Stomach smooth muscle (tissue), 2 donors: ENCODE measurements around the gene COL4A2.
"Not testable (repeated sequence)": the region's sequence is repeated elsewhere in the genome, so short reads cannot be mapped to it uniquely, and the experiment has no call there.

Experiments
- H3K27ac ChIP-seq: one replicate; pipeline ENCODE4 v1.7.0; 2013; ENCODE audit warnings: mild to moderate bottlenecking, low read length, inconsistent platforms
- H3K27me3 ChIP-seq, 2 donors: one replicate each; pipeline ENCODE4 v1.7.0; 2013; ENCODE audit warnings: low read length in 2 of 2; ENCODE audit not compliant: insufficient read depth in 2 of 2, control insufficient read depth in 1 of 2
- H3K36me3 ChIP-seq, 2 donors: one replicate each; pipeline ENCODE4 v1.7.0; 2013; ENCODE audit warnings: low read length in 2 of 2; ENCODE audit not compliant: control insufficient read depth in 2 of 2, insufficient read depth in 2 of 2
- H3K4me1 ChIP-seq: one replicate; pipeline ENCODE4 v1.7.0; 2013; ENCODE audit warnings: low read length; ENCODE audit not compliant: control insufficient read depth, insufficient read depth
- H3K4me3 ChIP-seq, 2 donors: one replicate each; pipeline ENCODE4 v1.7.0; 2013; ENCODE audit warnings: low read length in 2 of 2
- H3K9ac ChIP-seq, 2 donors: one replicate each; pipeline ENCODE4 v1.7.0; 2013; ENCODE audit warnings: low read length in 2 of 2, mild to moderate bottlenecking in 1 of 2
- H3K9me3 ChIP-seq, 2 donors: one replicate each; pipeline ENCODE4 v1.7.0; 2013; ENCODE audit warnings: low read length in 2 of 2; ENCODE audit not compliant: control insufficient read depth in 2 of 2
- donor health status: healthy.
- donor health status: Pancreatic carcinoma.

The COL4A2 gene

DNA sequence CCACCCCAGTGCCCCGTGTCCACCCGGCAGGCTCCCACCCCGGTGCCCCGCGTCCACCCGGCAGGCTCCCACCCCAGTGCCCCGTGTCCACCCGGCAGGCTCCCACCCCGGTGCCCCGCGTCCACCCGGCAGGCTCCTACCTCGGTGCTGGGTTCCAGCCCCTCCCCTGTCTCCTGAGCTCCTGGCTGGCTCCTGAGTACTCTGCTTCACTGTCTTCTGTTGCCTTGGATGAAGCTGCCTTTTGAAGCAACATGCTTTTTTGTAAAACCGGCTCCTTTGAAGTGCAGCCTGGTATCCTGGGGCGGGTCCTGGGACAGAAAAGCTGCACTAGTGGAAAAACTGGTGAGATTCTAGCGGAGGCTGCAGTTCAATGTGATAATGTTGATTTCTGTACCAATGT lies 6.6 kb downstream of the COL4A2 start:
- not testable (repeated sequence) for H3K9me3 ChIP-seq, H3K27me3 ChIP-seq
- peaks cover 94% of the 10 kb centered on the region for H3K4me1 ChIP-seq
- H3K9ac ChIP-seq = peak overlapping the region in 1 of 2 donors; percentile 5
- peaks cover 14 to 17% of the 10 kb centered on the region in 2 donors for H3K36me3 ChIP-seq
- H3K27ac ChIP-seq = peak overlapping the region; percentile 73
- H3K4me3 ChIP-seq = peak overlapping the region in 1 of 2 donors; percentile 44

DNA sequence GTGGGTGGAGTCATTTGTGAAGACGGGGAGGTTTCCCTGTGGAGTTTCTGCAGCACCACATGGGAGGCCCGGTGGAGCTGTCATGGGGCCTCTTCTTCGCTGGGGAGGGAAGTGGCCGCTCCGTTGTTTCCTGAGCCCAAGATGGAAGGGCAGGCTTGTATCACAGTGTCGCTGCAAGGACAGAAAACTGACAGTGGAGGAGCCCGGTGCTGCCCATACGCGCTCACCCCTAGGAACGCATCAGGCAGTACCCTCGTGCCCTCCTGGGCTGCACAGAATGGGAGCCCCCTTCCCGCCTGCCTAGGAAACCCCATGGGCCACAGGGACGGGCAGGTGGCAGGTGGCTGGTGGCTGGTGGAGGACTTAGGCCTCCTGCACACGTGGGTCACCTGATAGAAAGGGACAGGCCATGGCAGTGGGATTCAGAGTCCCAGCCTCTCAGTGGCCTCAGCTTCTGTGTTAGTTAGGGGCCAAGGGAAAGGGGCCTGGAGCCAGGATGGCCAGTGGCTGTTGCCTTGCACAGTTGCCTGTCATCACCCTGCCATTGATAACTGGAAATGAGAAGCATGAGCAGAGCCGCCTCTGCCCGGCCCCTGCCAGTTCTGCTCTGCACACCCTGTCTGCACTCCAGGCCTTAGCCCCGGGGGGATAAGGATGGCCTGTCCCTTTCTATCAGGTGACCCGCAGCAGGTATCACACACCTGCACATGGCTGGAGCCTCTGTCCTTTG lies 7.6 kb downstream of the COL4A2 start:
- Histone ChIP-seq H3K4me1 (peaks cover 93% of the 10 kb centered on the region), H3K4me3 (peak overlapping the region in 1 of 2 donors; percentile 55), H3K9ac (no peak overlapping the region), H3K36me3 (peaks cover 14 to 17% of the 10 kb centered on the region in 2 donors), H3K9me3 (no peaks in the 10 kb centered on the region), H3K27ac (peak overlapping the region; percentile 73), H3K27me3 (no peaks in the 10 kb centered on the region)

DNA sequence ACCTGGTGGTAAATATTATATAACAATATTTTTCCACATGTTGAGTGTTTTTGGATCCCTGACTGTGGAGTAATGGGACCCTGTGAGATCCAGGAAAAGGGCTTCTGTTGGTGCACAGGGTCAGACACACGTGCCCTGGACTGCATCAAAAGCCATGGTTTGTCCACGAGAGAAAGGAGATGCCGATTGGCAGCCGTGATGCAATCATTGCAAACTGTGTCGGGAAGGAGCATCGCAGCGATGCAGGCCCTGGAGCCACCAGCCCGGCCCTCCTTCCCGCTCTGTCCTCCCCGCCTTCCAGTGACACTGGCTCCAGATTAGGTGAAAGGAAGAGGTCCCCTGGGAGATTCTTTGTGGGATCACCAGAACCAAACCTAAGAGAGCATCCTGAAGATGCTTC lies 9.1 kb downstream of the COL4A2 start:
- peak overlapping the region; percentile 73 for H3K27ac ChIP-seq
- H3K4me3 ChIP-seq = no peak overlapping the region
- peaks cover 7 to 13% of the 10 kb centered on the region in 2 donors for H3K36me3 ChIP-seq
- H3K27me3 ChIP-seq = no peaks in the 10 kb centered on the region
- H3K9ac ChIP-seq = no peak overlapping the region
- H3K9me3 ChIP-seq = no peaks in the 10 kb centered on the region
- H3K4me1 ChIP-seq = peaks cover 86% of the 10 kb centered on the region

DNA sequence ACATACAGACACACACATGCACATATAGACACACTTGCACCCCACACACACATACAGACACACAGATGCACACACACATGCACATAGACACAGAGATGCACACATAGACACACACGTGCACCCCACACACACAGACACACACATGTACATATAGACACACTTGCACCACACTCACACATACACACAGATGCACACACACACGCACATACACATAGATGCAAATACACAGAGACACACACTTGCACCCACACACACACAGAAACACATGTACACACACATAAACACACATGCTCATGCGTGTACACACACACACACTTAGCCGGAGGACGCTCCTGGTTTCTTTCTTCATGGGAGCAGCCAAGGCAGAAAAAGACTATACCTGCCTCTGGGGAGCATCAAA lies 10.0 kb downstream of the COL4A2 start:
- Histone ChIP-seq H3K9ac (no peak overlapping the region), H3K36me3 (peaks cover 4 to 13% of the 10 kb centered on the region in 2 donors), H3K4me1 (peaks cover 86% of the 10 kb centered on the region), H3K9me3 (no peaks in the 10 kb centered on the region), H3K4me3 (peak overlapping the region in 1 of 2 donors; percentile 29), H3K27ac (peak overlapping the region; percentile 75), H3K27me3 (no peaks in the 10 kb centered on the region)

DNA sequence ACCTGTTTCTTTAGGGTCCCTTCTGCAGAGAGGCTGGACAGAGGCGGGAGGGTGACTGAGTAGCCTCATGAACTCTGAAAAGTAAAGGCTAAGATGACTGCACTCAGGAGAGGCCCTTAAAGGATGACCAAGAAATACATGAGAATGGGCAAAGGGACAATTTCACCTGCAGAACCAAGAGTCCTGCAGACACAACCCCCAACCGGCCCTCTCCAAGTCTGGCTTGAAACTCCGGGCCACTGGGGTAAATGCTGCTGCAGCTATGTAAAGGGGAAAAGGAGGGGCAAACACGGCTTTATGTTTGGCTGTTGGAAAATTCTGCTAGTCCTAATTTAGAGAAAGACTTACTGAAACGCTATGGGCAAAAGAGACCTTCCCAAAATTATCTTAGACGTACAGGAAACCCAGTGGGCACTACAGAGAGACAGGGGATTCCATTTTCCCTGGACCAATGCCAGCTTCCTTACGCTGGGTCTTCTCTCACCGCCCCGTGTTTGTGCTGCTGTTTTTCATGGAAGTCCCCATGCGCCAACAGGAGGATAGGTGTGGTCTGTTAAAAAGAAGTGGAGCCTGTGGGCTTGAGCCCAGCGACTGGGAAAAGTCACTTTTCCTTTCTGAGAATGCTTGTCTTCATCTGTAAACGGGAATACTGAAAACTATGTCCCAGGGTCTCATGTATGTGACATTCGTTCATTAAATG lies 10.6 kb downstream of the COL4A2 start:
- Histone ChIP-seq H3K9ac (no peak overlapping the region), H3K27ac (peak overlapping the region; percentile 75), H3K4me1 (peaks cover 87% of the 10 kb centered on the region), H3K36me3 (peaks cover 4 to 13% of the 10 kb centered on the region in 2 donors), H3K27me3 (no peaks in the 10 kb centered on the region), H3K9me3 (no peaks in the 10 kb centered on the region), H3K4me3 (peak overlapping the region in 1 of 2 donors; percentile 29)

DNA sequence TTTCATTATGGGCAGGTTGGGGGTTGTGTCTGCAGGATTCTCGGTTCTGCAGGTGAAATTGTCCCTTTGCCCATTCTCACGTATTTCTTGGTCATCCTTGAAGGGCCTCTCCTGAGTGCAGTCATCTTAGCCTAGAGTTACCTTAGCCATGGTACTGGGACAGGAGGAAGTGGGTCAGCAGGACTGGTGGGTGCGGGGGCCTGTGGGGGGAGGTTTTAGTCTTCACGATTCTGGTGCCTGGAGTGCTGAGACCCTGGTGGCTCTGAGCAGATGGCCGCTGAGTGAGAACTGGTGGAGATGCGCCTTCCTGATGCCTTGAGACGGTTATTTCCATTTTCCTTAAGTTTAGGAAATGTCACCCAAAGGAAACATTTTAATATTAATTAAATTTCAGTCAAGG lies 11.8 kb downstream of the COL4A2 start:
- peak overlapping the region; percentile 75 for H3K27ac ChIP-seq
- peak overlapping the region in 1 of 2 donors; percentile 8 for H3K4me3 ChIP-seq
- H3K27me3 ChIP-seq = no peaks in the 10 kb centered on the region
- H3K36me3 ChIP-seq = peaks cover 4 to 13% of the 10 kb centered on the region in 2 donors
- no peaks in the 10 kb centered on the region for H3K9me3 ChIP-seq
- peaks cover 91% of the 10 kb centered on the region for H3K4me1 ChIP-seq
- H3K9ac ChIP-seq = no peak overlapping the region

DNA sequence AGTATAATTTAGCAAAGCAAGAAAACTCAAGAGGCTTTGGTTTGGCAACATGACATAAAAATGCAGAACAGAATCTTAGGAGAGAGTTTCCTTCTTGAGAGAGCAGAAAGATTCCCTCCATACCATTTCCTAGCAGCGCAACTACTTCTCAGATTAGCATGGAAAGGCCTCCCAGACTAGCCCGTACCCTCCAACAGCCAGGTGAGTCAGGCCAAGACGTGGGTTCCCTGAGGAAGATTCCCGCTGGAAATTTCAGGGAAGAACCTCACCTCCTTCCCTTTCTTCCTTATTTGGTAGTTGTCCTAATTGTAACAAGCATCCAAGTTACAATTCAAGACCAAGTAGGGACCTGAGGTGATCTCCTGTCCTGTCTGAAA lies 12.3 kb downstream of the COL4A2 start:
- peaks cover 91% of the 10 kb centered on the region for H3K4me1 ChIP-seq
- peaks cover 4 to 10% of the 10 kb centered on the region in 2 donors for H3K36me3 ChIP-seq
- no peak overlapping the region for H3K9ac ChIP-seq
- H3K9me3 ChIP-seq = no peaks in the 10 kb centered on the region
- H3K27me3 ChIP-seq = no peaks in the 10 kb centered on the region
- peak overlapping the region in 1 of 2 donors; percentile 44 for H3K4me3 ChIP-seq
- H3K27ac ChIP-seq = peak overlapping the region; percentile 75

DNA sequence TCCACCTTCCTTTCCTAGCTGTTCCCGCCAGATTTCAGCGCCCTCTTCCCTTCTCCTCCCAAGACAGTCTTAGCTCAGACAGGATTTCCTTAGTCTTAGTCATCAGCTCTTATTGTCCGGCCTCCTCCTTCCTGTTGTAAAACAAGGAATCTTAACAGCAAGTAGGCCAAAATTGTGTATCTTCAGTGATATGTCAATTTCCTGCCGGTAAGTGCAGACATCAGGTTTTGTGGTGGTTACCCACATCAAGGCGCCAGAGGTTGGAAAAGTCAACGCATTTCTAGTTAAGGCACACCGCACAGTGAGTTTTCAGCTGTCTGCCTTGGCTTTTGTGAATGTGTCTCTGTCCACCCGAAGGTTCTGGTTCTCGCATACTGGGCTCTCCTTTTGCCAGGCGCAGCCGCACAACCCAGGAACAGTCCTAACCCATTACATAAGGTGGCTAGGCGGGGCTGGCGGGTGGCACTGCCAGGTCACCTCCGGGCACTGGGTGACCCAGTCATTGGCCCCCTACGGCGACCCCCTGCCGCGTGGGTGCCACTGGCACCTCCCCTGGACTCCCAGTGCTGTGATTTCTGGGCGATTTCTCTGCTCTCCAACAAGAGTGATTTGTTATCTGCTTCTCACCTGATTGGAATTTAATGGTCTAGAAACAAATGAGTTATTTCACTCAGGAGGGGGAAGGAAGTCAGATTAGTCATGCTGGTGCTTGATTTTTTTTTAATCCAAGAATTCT lies 12.9 kb downstream of the COL4A2 start:
- Histone ChIP-seq H3K4me1 (peaks cover 91% of the 10 kb centered on the region), H3K9ac (peak overlapping the region in 1 of 2 donors; percentile 20), H3K36me3 (peaks cover 4 to 9% of the 10 kb centered on the region in 2 donors), H3K9me3 (no peaks in the 10 kb centered on the region), H3K4me3 (peak overlapping the region in 1 of 2 donors; percentile 44), H3K27ac (peak overlapping the region; percentile 75), H3K27me3 (no peaks in the 10 kb centered on the region)

DNA sequence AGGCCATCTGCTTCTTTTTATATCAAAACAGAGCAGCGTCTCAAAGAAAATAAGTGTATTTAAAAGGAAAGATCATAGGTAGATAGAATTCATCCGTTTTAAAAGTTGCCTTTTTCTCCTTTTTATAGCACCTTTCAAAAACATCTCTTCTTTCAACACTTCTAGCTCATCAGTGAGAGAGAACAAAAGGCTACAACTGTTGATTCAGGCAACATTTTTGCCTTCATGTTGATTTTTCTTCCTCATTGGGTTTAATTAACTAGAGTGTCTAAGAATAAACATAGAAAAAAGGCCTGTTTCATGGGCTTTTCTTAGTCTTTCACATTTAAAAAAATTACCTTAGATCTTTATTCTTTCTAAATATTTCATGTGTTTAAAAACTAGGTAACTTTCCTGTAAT lies 13.6 kb downstream of the COL4A2 start:
- no peaks in the 10 kb centered on the region for H3K27me3 ChIP-seq
- no peaks in the 10 kb centered on the region for H3K9me3 ChIP-seq
- H3K27ac ChIP-seq = peak overlapping the region; percentile 75
- H3K4me3 ChIP-seq = no peak overlapping the region
- peak overlapping the region in 1 of 2 donors; percentile 20 for H3K9ac ChIP-seq
- peaks cover 4 to 9% of the 10 kb centered on the region in 2 donors for H3K36me3 ChIP-seq
- peaks cover 91% of the 10 kb centered on the region for H3K4me1 ChIP-seq

DNA sequence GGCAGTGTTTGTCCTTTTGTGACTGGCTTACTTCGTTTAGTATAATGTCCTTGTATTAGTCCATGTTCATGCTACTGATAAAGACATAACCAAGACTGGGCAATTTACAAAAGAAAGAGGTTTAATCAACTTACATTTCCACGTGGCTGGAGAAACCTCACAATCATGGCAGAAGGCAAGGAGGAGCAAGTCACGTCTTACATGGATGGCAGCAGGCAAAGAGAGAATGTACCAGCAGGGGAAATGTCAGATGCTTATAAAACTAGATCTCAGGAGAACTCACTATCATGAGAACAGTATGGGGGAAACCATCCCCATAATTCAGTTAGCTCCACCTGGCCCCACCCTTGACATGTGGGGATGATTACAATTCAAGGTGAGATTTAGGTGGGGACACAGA lies 14.5 kb downstream of the COL4A2 start:
- not testable (repeated sequence) for H3K27me3 ChIP-seq, H3K9me3 ChIP-seq, H3K4me3 ChIP-seq, H3K9ac ChIP-seq
- Histone ChIP-seq H3K27ac (peak overlapping the region; percentile 82), H3K4me1 (peaks cover 90% of the 10 kb centered on the region), H3K36me3 (peaks cover 4 to 11% of the 10 kb centered on the region in 2 donors)
